GM23248 (cell line): ENCODE measurements around the gene GCN1. TPM values are rescaled to one million over a fixed set of nuclear protein-coding genes. Genes with fewer than 3 reads are reported as not detected.
A peak's percentile ranks its signal among the peaks of the same experiment; 100 is the strongest.
"Not testable (repeated sequence)": the region's sequence is repeated elsewhere in the genome, so short reads cannot be mapped to it uniquely, and the experiment has no call there.

ENCODE experiments used
- DNase-seq: peaks from one replicate; pipeline ENCODE4 v3.0.0-alpha.2; 2015
- H2AFZ ChIP-seq: fragments of 200-600 bp; sonication (generic); 2 replicates; pipeline ENCODE4 v1.6.1; 2016; ENCODE audit warnings: antibody characterized with exemption
- H3F3A ChIP-seq: fragments of 200-600 bp; sonication (generic); 2 replicates; pipeline ENCODE4 v1.6.1; 2016; ENCODE audit warnings: mild to moderate bottlenecking, antibody characterized with exemption, mixed run types; ENCODE audit not compliant: insufficient read depth
- H3K27ac ChIP-seq: fragments of 200-600 bp; sonication (generic); 2 replicates; pipeline ENCODE4 v1.5.1; 2016; ENCODE audit warnings: mild to moderate bottlenecking
- H3K27me3 ChIP-seq: fragments of 200-600 bp; sonication (generic); replicated peaks from 2 replicates; pipeline ENCODE4 v1.6.1; 2016; ENCODE audit warnings: mild to moderate bottlenecking; ENCODE audit not compliant: insufficient read depth
- H3K36me3 ChIP-seq: fragments of 200-600 bp; sonication (generic); 2 replicates; pipeline ENCODE4 v1.6.1; 2016; ENCODE audit warnings: low read depth, mild to moderate bottlenecking
- H3K4me1 ChIP-seq: fragments of 200-600 bp; sonication (generic); 2 replicates; pipeline ENCODE4 v1.6.1; 2016; ENCODE audit warnings: mild to moderate bottlenecking; ENCODE audit not compliant: insufficient read depth
- H3K4me2 ChIP-seq: fragments of 200-600 bp; sonication (generic); one replicate; pipeline ENCODE4 v1.6.1; 2016; ENCODE audit warnings: mild to moderate bottlenecking; ENCODE audit not compliant: unreplicated experiment
- H3K4me3 ChIP-seq: fragments of 200-600 bp; sonication (generic); 2 replicates; pipeline ENCODE4 v1.5.1; 2016; ENCODE audit warnings: mild to moderate bottlenecking
- H3K79me2 ChIP-seq: fragments of 200-600 bp; sonication (generic); 2 replicates; pipeline ENCODE4 v1.6.1; 2016; ENCODE audit warnings: mild to moderate bottlenecking; ENCODE audit not compliant: insufficient read depth
- H3K9ac ChIP-seq: fragments of 200-600 bp; sonication (generic); 2 replicates; pipeline ENCODE4 v1.6.1; 2016; ENCODE audit warnings: mild to moderate bottlenecking
- H3K9me2 ChIP-seq: fragments of 200-600 bp; sonication (generic); 2 replicates; pipeline ENCODE4 v1.6.1; 2016; ENCODE audit warnings: mixed run types, mild to moderate bottlenecking, moderate library complexity; ENCODE audit not compliant: insufficient read depth
- H3K9me3 ChIP-seq: fragments of 200-600 bp; sonication (generic); one replicate; pipeline ENCODE4 v1.6.1; 2017; ENCODE audit warnings: low read depth
- H4K20me1 ChIP-seq: fragments of 200-600 bp; sonication (generic); 2 replicates; pipeline ENCODE4 v1.6.0; 2016; ENCODE audit not compliant: insufficient read depth
- EZH2 ChIP-seq: fragments of 200-600 bp; sonication (generic); IDR thresholded peaks from 2 replicates; pipeline ENCODE4 v1.6.1; 2018; ENCODE audit warnings: antibody characterized with exemption, mild to moderate bottlenecking; ENCODE audit not compliant: insufficient read depth, poor library complexity, severe bottlenecking
- EZH2phosphoT487 ChIP-seq: fragments of 200-600 bp; sonication (generic); IDR thresholded peaks from 2 replicates; pipeline ENCODE4 v1.6.1; 2018; ENCODE audit warnings: antibody characterized with exemption, moderate library complexity, mild to moderate bottlenecking, low read depth; ENCODE audit not compliant: insufficient read depth
- WGBS, 2 experiments: methylation state at CpG; one replicate each; pipeline ENCODE4 v1.1.6; 2015 to 2017; ENCODE audit warnings: low lambda C conversion rate in 2 of 2, low coverage in 1 of 2; ENCODE audit errors: missing lambda C conversion rate in 2 of 2; 5-methylcytosine and 5-hydroxymethylcytosine counted together
- in situ Hi-C: fragments of 300-500 bp; cut with MboI; formaldehyde crosslinking; loops from 2 replicates; pipeline ENCODE4 v1.15.0; 2020
- polyA plus RNA-seq: library from polyadenylated mRNA; unstranded; fragments of >200 nt; fragmentation: Nextera tagmentation; extraction: Ambion mirVana; gene quantifications from 2 replicates; pipeline ENCODE4 v1.2.1, GENCODE V29; 2016
- total RNA-seq: library from RNA; depleted of rRNA; stranded (reverse); fragments of >200 nt; shearing (Covaris generic); gene quantifications from 2 replicates; pipeline ENCODE4 v1.2.3, GENCODE V29; 2014

GCN1 gene
- total and polyA plus RNA-seq, 2 experiments from 2014 or later = 24.2 to 74.8 TPM

DNA sequence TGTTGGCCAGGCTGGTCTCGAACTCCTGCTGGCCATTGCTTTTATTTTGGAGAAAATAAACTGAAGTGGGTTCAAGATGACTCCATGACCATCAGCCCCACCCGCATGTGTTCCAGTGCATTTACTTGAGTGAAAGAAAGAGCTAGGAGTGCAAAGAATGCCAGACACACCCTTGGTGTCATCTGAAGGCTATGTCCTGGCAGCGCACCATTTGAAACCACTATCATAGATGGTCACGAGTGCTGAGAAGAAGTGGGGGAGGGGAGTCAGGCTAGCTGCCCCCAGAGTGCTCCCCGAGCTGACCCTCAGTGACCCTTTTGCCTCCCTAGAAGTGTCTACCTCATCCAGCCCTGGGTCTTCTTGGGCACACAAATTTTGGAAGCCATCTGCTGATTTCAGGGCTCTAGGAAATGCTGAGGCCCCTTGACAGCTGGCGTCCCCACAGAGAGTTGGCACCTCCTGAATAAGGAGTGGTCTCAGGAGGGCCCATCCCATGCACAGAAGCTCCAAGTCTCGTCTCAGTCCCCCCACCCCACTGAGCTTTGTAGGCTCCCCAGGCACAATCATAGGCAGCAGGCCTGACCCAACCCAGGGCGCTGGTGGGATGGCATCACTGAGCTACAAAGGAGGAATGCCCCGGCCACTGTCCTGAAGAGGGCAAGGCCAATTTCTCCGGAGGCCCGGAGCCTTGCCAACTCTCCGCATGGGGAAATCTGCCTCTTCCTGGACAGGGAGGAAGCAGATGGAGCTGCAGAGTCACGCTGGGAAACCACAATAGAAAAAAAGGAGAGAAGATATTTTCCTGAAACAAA, 43.1 kb upstream of the GCN1 start:
- Histone ChIP-seq H4K20me1 (no peaks in the 10 kb centered on the region), H3K27ac (peak overlapping the region; percentile 98), H3K4me1 (peaks cover 84% of the 10 kb centered on the region), H2AFZ (no peak overlapping the region), H3K27me3 (no peaks in the 10 kb centered on the region), H3K9me3 (no peaks in the 10 kb centered on the region), H3K4me3 (peak overlapping the region; percentile 35), H3K79me2 (peaks cover 92% of the 10 kb centered on the region), H3F3A (peaks cover 58% of the 10 kb centered on the region), H3K36me3 (no peaks in the 10 kb centered on the region), H3K9me2 (no peaks in the 10 kb centered on the region), H3K4me2 (peak overlapping the region; percentile 76), H3K9ac (peak overlapping the region; percentile 80)
- WGBS, 2 experiments = 2 to 3% methylated on average over 12 to 13 of the region's 13 CpGs
- in situ Hi-C loops = no loop called here
- peak; percentile 95 for DNase-seq
- no peak for TF ChIP-seq EZH2phosphoT487
- no peak for TF ChIP-seq EZH2

DNA sequence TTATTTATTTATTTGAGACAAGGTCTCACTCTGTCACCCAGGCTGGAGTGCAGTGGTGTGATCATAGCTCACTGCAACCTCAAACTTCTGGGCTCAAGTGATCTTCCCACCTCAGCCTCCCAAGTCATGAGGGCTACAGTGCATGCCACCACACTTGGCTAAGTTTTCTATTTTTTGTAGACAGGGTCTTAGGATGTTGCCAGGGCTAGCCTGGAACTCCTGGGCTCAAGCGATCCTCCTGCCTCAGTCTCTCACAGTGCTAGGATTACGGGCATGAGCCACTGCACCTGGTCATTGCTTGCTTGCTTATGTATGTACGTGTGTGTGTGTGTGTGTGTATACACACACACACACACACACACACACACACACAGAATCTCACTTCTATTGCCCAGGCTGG, 42.3 kb upstream of the GCN1 start:
- DNase-seq, in situ Hi-C loops, H3K9me3 ChIP-seq, H3K9me2 ChIP-seq, H2AFZ ChIP-seq, H4K20me1 ChIP-seq, H3K36me3 ChIP-seq, H3K27me3 ChIP-seq, H3K4me3 ChIP-seq: not testable (repeated sequence)
- H3K4me2 ChIP-seq = peak overlapping the region; percentile 76
- 94 to 97% methylated on average over 3 of the region's 3 CpGs for WGBS, 2 experiments
- peaks cover 86% of the 10 kb centered on the region for H3K4me1 ChIP-seq
- peaks cover 66% of the 10 kb centered on the region for H3F3A ChIP-seq
- peak overlapping the region; percentile 80 for H3K9ac ChIP-seq
- peaks cover 92% of the 10 kb centered on the region for H3K79me2 ChIP-seq
- H3K27ac ChIP-seq = peak overlapping the region; percentile 98

DNA sequence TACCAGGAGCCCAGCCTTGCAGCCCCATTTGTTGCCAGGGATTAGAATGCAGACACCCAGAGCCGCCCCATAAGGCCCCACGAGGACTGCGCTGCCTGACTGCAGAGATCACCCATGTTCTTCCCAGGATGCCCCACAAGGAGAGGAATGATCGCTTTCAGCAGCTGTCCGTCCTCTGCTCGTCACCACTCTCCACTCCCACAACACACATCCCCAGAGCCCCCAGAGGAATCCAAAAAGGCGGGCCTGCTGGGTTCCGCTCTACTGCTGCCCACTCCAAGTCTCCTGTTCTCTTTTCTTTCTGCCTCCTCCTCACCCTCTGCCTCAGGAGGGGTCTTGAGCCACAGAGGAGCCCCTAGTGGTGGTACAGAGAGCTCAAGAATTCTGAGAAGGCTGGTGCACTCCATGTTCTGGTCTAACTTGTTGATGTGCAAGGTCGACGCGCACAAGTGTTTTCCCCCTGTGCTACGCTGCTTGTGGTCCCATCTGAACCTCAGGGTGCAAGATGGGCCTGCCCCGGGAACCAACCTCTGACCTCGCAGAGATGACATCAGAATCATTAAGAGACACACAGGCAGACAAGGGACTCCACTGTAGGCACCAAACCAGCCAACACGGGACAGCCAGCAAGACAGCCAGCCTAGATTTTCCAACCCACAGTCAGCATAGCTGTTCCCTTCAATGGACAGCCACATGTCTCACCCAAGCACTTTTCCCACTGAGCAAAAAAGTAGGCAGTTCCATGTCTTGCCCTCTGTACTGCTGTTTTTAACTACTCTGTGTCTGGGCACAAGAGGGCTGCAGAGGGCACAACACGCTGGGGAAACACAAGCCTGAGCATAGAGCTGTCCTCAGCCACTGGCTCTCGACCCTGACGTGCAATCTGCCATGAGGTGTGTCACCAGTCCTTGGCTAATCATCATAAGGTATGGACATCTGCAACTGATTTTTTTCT, 41.1 kb upstream of the GCN1 start:
- no peak for TF ChIP-seq EZH2phosphoT487
- no peak for TF ChIP-seq EZH2
- Histone ChIP-seq H3K4me3 (peak overlapping the region; percentile 19), H3F3A (peaks cover 77% of the 10 kb centered on the region), H3K9ac (peak overlapping the region; percentile 78), H3K27ac (peak overlapping the region; percentile 98), H3K4me1 (peaks cover 87% of the 10 kb centered on the region), H3K79me2 (peaks cover 84% of the 10 kb centered on the region), H3K9me3 (no peaks in the 10 kb centered on the region), H3K4me2 (peak overlapping the region; percentile 54), H4K20me1 (no peaks in the 10 kb centered on the region), H3K27me3 (no peaks in the 10 kb centered on the region), H3K36me3 (no peaks in the 10 kb centered on the region), H3K9me2 (no peaks in the 10 kb centered on the region), H2AFZ (no peak overlapping the region)
- peak; percentile 54 for DNase-seq
- WGBS, 2 experiments = 33 to 38% methylated on average over 16 to 18 of the region's 18 CpGs
- in situ Hi-C loops = no loop called here

DNA sequence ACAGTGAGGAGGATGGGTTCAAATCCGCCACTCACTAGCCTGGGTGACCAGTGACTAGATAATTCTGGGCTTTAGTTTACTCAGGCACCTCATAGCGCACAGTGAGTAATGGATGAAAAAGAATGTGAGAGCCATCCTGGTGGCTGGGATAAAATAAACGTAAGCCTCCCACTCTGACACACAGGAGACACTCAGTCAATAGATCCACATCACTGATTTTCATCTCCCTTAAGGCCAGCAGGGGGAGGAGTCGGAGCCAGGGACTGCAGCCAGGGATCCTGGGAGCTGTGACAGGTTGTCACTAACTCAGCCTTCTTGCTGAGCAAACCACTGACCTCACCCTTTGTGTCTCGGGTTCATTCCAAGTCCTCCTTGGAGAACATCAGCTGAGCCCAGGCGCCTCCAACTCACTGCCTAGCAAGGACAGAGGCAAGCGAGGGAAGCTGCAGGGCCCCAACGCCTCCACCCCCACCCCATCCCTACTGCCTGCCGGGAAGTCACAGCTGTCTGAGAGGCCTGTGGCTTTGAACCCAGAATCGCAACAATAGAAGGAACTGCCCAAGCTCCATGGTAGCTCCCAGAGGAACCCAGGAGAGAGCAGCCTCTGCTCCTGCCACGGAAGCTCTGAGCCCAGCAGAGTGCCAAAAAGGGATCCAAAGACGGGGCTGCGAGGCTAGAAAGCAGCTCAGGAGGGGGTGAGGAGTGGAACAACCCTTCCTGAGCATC, 40.3 kb upstream of the GCN1 start:
- Histone ChIP-seq H3K36me3 (no peaks in the 10 kb centered on the region), H3K4me3 (peak overlapping the region; percentile 36), H3K4me2 (peak overlapping the region; percentile 58), H3F3A (peaks cover 82% of the 10 kb centered on the region), H3K9me2 (no peaks in the 10 kb centered on the region), H2AFZ (no peak overlapping the region), H3K79me2 (peaks cover 82% of the 10 kb centered on the region), H3K4me1 (peaks cover 92% of the 10 kb centered on the region), H3K27ac (peak overlapping the region; percentile 98), H3K27me3 (no peaks in the 10 kb centered on the region), H3K9ac (peak overlapping the region; percentile 78), H3K9me3 (no peaks in the 10 kb centered on the region), H4K20me1 (no peaks in the 10 kb centered on the region)
- DNase-seq = peak; percentile 99
- in situ Hi-C loops = no loop called here
- 0 to 1% methylated on average over 13 of the region's 13 CpGs for WGBS, 2 experiments
- TF ChIP-seq EZH2phosphoT487 = no peak
- TF ChIP-seq EZH2 = no peak
